ENCODE measurements around the gene MAPK14. TPM values are rescaled to one million over a fixed set of nuclear protein-coding genes. Genes with fewer than 3 reads are reported as not detected.

MAPK14 gene
- total and polyA plus RNA-seq, 9 of the 15 experiments (the other 6 are each of a cell fraction or from before 2014, with no cell fraction given): 8.8 to 62.7 (median 35.5) TPM

- intact Hi-C loops (cut with micrococcal nuclease): no loop called here
- no TSS peak for BruUV-seq (replicated peaks)
These were observed 105.5 kb downstream of the MAPK14 start for GRCh38 chr6:36133148-36133547.

GRCh38 chr6:36133912-36134311 lies 106.3 kb downstream of the MAPK14 start:
- H3K27me3 ChIP-seq (ENCODE audit: control insufficient read depth in 2 of 2, insufficient read depth in 2 of 2, low read length in 2 of 2): peaks cover 10 to 39% of the 10 kb centered on the region in 2 experiments; a peak in 4 of 5 replicates
- in situ Hi-C loops (cut with MboI): no loop called here
- POLR2A ChIA-PET: interaction anchor here (0.7 to 2.3 kb wide), 6 partner anchors 11 to 1693 kb away, joined by 3 to 9 read pairs (median 4); no protein-coding TSS in a partner anchor
- WGBS (ENCODE audit: insufficient coverage, low coverage, missing lambda C conversion rate): 15% methylated on average over 4 of the region's 4 CpGs
- peaks cover 8 to 24% of the 10 kb centered on the region in 2 experiments; a peak in 4 of 5 replicates for H3K4me1 ChIP-seq (replicated peaks in 1 of 2; ENCODE audit: control insufficient read depth in 2 of 2, insufficient read depth in 2 of 2, low read length in 2 of 2)
- no peak overlapping the region for H2AFZ ChIP-seq (ENCODE audit: low read depth, low read length)
- DNase-seq (ENCODE audit: extremely low read depth in 1 of 4, low spot score in 3 of 4) (peak in 1 of 4 experiments; percentile 41), FAIRE-seq (no peak), ATAC-seq (no peak)
- H3K79me2 ChIP-seq (ENCODE audit: control insufficient read depth, insufficient read depth, low read length): no peaks in the 10 kb centered on the region
- TF ChIP-seq SIN3B (IDR thresholded peaks at IDR 0.05; ENCODE audit: low read depth) (no peak), SOX6 (IDR thresholded peaks at IDR 0.05) (no peak), ZNF644 (tag; IDR thresholded peaks at IDR 0.05; ENCODE audit: low read depth) (no peak), TFAM (CRISPR knock-in tag; conservative IDR thresholded peaks at IDR 0.05) (no peak), NR3C1 (CRISPR knock-in tag; IDR thresholded peaks at IDR 0.05) (no peak), GATAD2B (IDR thresholded peaks at IDR 0.05; ENCODE audit: borderline replicate concordance) (no peak)
- no TSS peak for BruUV-seq (replicated peaks)
- peak overlapping the region in 1 of 2 experiments; percentile 10; a peak in 1 of 4 replicates for H3K9ac ChIP-seq (ENCODE audit: insufficient read depth in 1 of 2, low read depth in 2 of 2, low read length in 2 of 2)
- CTCF ChIA-PET (ENCODE audit: low intra/inter-chr PET ratio): no interaction called here
- H3K9me1 ChIP-seq (ENCODE audit: control insufficient read depth, insufficient read depth, low read length): no peaks in the 10 kb centered on the region
- no peaks in the 10 kb centered on the region for H3K36me3 ChIP-seq (ENCODE audit: control insufficient read depth, insufficient read depth, low read length)
- H3K27ac ChIP-seq (ENCODE audit: extremely low read depth, low read depth, low read length): no peak overlapping the region
- intact Hi-C loops (cut with micrococcal nuclease): no loop called here
- H3K4me2 ChIP-seq (ENCODE audit: insufficient read depth, low read length): no peak overlapping the region
- no peaks in the 10 kb centered on the region for H3K9me3 ChIP-seq (replicated peaks; ENCODE audit: control insufficient read depth, insufficient read depth, low read depth, low read length)
- no peaks in the 10 kb centered on the region; the same call in 1 of the 2 replicates for H4K20me1 ChIP-seq (replicated peaks; ENCODE audit: control insufficient read depth, insufficient read depth, low read length)
- H3K4me3 ChIP-seq: no peak overlapping the region

More at GRCh38 chr6:36133148-36133547, 105.5 kb downstream of the MAPK14 start:
- Histone ChIP-seq H3K27ac (ENCODE audit: extremely low read depth, low read depth, low read length) (no peak overlapping the region), H3K9me3 (replicated peaks; ENCODE audit: control insufficient read depth, insufficient read depth, low read depth, low read length) (no peaks in the 10 kb centered on the region), H2AFZ (ENCODE audit: low read depth, low read length) (no peak overlapping the region), H3K27me3 (ENCODE audit: control insufficient read depth in 2 of 2, insufficient read depth in 2 of 2, low read length in 2 of 2) (peaks cover 10 to 35% of the 10 kb centered on the region in 2 experiments; a peak in 4 of 5 replicates), H3K4me3 (no peak overlapping the region), H3K9ac (ENCODE audit: insufficient read depth in 1 of 2, low read depth in 2 of 2, low read length in 2 of 2) (no peak overlapping the region), H3K4me1 (replicated peaks in 1 of 2; ENCODE audit: control insufficient read depth in 2 of 2, insufficient read depth in 2 of 2, low read length in 2 of 2) (peaks cover 9 to 24% of the 10 kb centered on the region in 2 experiments), H3K4me2 (ENCODE audit: insufficient read depth, low read length) (no peak overlapping the region), H4K20me1 (replicated peaks; ENCODE audit: control insufficient read depth, insufficient read depth, low read length) (no peaks in the 10 kb centered on the region; the same call in 1 of the 2 replicates), H3K79me2 (ENCODE audit: control insufficient read depth, insufficient read depth, low read length) (no peaks in the 10 kb centered on the region), H3K9me1 (ENCODE audit: control insufficient read depth, insufficient read depth, low read length) (no peaks in the 10 kb centered on the region), H3K36me3 (ENCODE audit: control insufficient read depth, insufficient read depth, low read length) (no peaks in the 10 kb centered on the region)
- POLR2A ChIA-PET: interaction anchor here (0.6 to 2.3 kb wide), 7 partner anchors 10 to 177 kb away, joined by 3 to 9 read pairs (median 5); no protein-coding TSS in a partner anchor
- 13% methylated on average over 4 of the region's 4 CpGs for WGBS (ENCODE audit: insufficient coverage, low coverage, missing lambda C conversion rate)
- no peak for FAIRE-seq
- ATAC-seq: no peak
- TF ChIP-seq ZNF217 (CRISPR knock-in tag; IDR thresholded peaks at IDR 0.05): no peak
- no peak for DNase-seq (ENCODE audit: extremely low read depth in 1 of 4, low spot score in 3 of 4)
- in situ Hi-C loops (cut with MboI): no loop called here
- CTCF ChIA-PET (ENCODE audit: low intra/inter-chr PET ratio): no interaction called here
